GM12878 (cell line): Measurements from ENCODE around the gene SMG6. TPM values are rescaled to one million over a fixed set of nuclear protein-coding genes. Genes with fewer than 3 reads are reported as not detected.
A peak's percentile ranks its signal among the peaks of the same experiment; 100 is the strongest.

ENCODE experiments used
- CBX3 ChIP-seq: fragments of 200-600 bp; sonication (generic); IDR thresholded peaks from 2 replicates; pipeline ENCODE4 v1.6.1; 2016; ENCODE audit warnings: low read depth, borderline replicate concordance
- MYB ChIP-seq: fragments of 150-350 bp; IDR thresholded peaks from 2 replicates; pipeline ENCODE4 v1.6.1; 2014; ENCODE audit warnings: mild to moderate bottlenecking, low read depth, low read length, borderline replicate concordance
- POLR2AphosphoS2 ChIP-seq: IDR thresholded peaks from 2 replicates; pipeline ENCODE4 v1.6.1; 2011; ENCODE audit warnings: low read depth, mild to moderate bottlenecking, low read length, improper control_type of control experiment, moderate library complexity
- POLR2AphosphoS5 ChIP-seq: IDR thresholded peaks from 2 replicates; pipeline ENCODE4 v1.6.1; 2011; ENCODE audit warnings: mild to moderate bottlenecking, low read length, inconsistent platforms
- RCOR1 ChIP-seq: conservative IDR thresholded peaks from 2 replicates; pipeline ENCODE4 v1.6.1; 2012; ENCODE audit warnings: low read depth, low read length, improper control_type of control experiment
- RUNX3 ChIP-seq: IDR thresholded peaks from 2 replicates; pipeline ENCODE4 v1.6.1; 2012; ENCODE audit warnings: low read length, inconsistent platforms
- SMARCA5 ChIP-seq: fragments of 450-650 bp; IDR thresholded peaks from 2 replicates; pipeline ENCODE4 v1.6.1; 2017; ENCODE audit warnings: mild to moderate bottlenecking
- STAT3 ChIP-seq: IDR thresholded peaks from 2 replicates; pipeline ENCODE4 v1.6.1; 2011; ENCODE audit warnings: low read depth, low read length, improper control_type of control experiment
- SUPT20H ChIP-seq: IDR thresholded peaks from 2 replicates; pipeline ENCODE4 v1.6.1; 2011; ENCODE audit warnings: low read depth, mild to moderate bottlenecking, low read length, moderate library complexity, borderline replicate concordance; ENCODE audit not compliant: control insufficient read depth
- polyA plus RNA-seq, 11 experiments: library from polyadenylated mRNA; depleted of rRNA in 4 of 11; unstranded in 6 of 11; stranded (reverse) in 5 of 11; fragments of >200 nt; fragmentation: Nextera tagmentation in 4 of 11; fragmentation: Illumina TruSeq in 1 of 11; extraction: Ambion mirVana in 4 of 11; extraction: Trizol in 1 of 11; gene quantifications; 1 replicate in 1 of 11; 2 replicates in 10 of 11; pipeline versions ENCODE4 v1.2.1 to v1.2.3, GENCODE V29; 2011 to 2016; ENCODE audit warnings: inconsistent platforms in 2 of 11, missing spikeins in 2 of 11, low read depth in 1 of 11
- total RNA-seq, 4 experiments: library from RNA; depleted of rRNA in 3 of 4; stranded (reverse); fragments of >200 nt in 3 of 4; fragmentation: Illumina TruSeq in 1 of 4; extraction: Trizol in 1 of 4; gene quantifications; 2 replicates each; pipeline versions ENCODE4 v1.2.1 to v1.2.3, GENCODE V29; 2013 to 2021
- TF ChIP-seq, protein P1 (sequence below): IDR thresholded peaks from 2 replicates; pipeline ENCODE4 v1.6.1; 2011; ENCODE audit warnings: borderline replicate concordance, low read depth, mild to moderate bottlenecking, moderate library complexity, mixed read lengths, low read length; ENCODE audit not compliant: insufficient read depth; ENCODE audit errors: extremely low read length
- TF ChIP-seq, protein P2 (sequence below): fragments of 450-650 bp; IDR thresholded peaks from 2 replicates; pipeline ENCODE4 v1.6.1; 2018; ENCODE audit warnings: borderline replicate concordance, mild to moderate bottlenecking; ENCODE audit not compliant: partially characterized antibody
- TF ChIP-seq, protein P3 (sequence below): fragments of 450-650 bp; IDR thresholded peaks from 2 replicates; pipeline ENCODE4 v1.6.1; 2017; ENCODE audit warnings: borderline replicate concordance
- TF ChIP-seq, protein P4 (sequence below), 3 experiments: IDR thresholded peaks in 2 of 3; conservative IDR thresholded peaks in 1 of 3; 2 replicates each; pipeline ENCODE4 v1.5.1; 2011; ENCODE audit warnings: low read depth in 3 of 3, low read length in 3 of 3, mild to moderate bottlenecking in 3 of 3, control low read depth in 2 of 3, moderate library complexity in 2 of 3, inconsistent platforms in 1 of 3, mixed read lengths in 1 of 3; ENCODE audit not compliant: control insufficient read depth in 2 of 3, insufficient read depth in 1 of 3; ENCODE audit errors: extremely low read depth in 1 of 3
- TF ChIP-seq, protein P5 (sequence below): IDR thresholded peaks from 2 replicates; pipeline ENCODE4 v1.6.1; 2011; ENCODE audit warnings: borderline replicate concordance, low read depth, mild to moderate bottlenecking, moderate library complexity, low read length; ENCODE audit not compliant: insufficient read depth, poor library complexity, severe bottlenecking
- TF ChIP-seq, protein P6 (sequence below): IDR thresholded peaks from 2 replicates; pipeline ENCODE4 v1.6.1; 2012; ENCODE audit warnings: low read depth, low read length, improper control_type of control experiment

The SMG6 gene
- total and polyA plus RNA-seq, 10 of the 15 experiments (the other 5 are each of a cell fraction or from before 2014, with no cell fraction given) = 0.58 to 28.7 (median 15.7) TPM

DNA sequence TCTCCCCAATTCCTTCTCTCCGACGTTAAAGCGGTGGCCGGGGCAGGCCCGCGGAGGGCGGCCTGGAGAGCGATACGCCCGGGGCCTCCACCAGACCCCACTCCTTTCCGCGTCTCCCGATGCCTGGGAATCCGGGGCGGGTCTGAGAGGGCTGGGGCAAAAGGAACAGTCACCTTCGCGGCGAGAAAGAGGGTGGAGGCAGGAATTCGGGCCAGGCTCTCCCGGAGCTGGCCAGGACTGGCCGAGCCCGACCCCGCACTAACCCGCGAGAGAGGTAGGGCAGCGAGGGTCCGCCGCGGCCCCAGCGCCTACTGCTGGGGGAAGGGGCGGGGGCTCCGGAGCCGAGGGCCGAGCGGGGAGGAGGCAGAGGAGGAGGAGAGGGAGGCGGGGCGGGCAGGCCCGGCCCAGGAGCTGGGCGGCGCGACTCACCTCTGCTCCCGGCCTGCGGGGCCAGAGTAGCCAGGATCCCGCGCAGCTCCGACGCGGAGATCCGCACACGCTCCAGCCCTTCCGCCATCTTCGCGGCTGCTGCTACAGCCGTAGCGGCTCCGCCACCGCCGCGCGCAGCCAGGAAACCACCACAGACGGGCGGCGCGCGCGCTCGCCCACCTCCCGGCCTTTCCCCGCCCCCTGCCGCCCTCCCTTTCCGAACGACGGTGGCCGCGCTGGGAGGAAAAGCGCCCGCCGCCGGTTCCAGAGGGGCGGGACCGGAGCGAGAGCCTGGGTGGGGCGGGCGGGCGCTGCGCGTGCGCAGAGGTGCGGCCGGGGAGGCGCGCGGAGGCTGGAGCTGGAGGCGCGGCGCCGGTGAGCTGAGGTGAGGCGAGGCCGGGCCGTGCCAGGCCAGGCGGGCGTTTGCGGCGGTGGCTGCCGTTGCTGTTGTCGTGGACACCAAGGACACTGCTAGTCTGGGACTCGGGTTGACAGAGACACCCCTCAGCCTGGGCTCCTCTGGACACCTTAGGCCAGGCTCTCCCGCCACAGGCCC, at the start of gene SMG6, which contains the start of gene SRR (continued):
- TF ChIP-seq RUNX3 (peak; percentile 30; the same call in 1 of the 2 replicates), MYB (no peak), SMARCA5 (peak; percentile 94), STAT3 (no peak), CBX3 (no peak), POLR2AphosphoS5 (peak; percentile 79; the same call in 1 of the 2 replicates), RCOR1 (no peak), POLR2AphosphoS2 (no peak), SUPT20H (no peak)
- TF ChIP-seq, protein P1, sequence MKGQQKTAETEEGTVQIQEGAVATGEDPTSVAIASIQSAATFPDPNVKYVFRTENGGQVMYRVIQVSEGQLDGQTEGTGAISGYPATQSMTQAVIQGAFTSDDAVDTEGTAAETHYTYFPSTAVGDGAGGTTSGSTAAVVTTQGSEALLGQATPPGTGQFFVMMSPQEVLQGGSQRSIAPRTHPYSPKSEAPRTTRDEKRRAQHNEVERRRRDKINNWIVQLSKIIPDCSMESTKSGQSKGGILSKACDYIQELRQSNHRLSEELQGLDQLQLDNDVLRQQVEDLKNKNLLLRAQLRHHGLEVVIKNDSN = no peak
- TF ChIP-seq, protein P2, sequence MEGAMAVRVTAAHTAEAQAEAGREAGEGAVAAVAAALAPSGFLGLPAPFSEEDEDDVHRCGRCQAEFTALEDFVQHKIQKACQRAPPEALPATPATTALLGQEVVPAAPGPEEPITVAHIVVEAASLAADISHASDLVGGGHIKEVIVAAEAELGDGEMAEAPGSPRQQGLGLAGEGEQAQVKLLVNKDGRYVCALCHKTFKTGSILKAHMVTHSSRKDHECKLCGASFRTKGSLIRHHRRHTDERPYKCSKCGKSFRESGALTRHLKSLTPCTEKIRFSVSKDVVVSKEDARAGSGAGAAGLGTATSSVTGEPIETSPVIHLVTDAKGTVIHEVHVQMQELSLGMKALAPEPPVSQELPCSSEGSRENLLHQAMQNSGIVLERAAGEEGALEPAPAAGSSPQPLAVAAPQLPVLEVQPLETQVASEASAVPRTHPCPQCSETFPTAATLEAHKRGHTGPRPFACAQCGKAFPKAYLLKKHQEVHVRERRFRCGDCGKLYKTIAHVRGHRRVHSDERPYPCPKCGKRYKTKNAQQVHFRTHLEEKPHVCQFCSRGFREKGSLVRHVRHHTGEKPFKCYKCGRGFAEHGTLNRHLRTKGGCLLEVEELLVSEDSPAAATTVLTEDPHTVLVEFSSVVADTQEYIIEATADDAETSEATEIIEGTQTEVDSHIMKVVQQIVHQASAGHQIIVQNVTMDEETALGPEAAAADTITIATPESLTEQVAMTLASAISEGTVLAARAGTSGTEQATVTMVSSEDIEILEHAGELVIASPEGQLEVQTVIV = no peak
- TF ChIP-seq, protein P3, sequence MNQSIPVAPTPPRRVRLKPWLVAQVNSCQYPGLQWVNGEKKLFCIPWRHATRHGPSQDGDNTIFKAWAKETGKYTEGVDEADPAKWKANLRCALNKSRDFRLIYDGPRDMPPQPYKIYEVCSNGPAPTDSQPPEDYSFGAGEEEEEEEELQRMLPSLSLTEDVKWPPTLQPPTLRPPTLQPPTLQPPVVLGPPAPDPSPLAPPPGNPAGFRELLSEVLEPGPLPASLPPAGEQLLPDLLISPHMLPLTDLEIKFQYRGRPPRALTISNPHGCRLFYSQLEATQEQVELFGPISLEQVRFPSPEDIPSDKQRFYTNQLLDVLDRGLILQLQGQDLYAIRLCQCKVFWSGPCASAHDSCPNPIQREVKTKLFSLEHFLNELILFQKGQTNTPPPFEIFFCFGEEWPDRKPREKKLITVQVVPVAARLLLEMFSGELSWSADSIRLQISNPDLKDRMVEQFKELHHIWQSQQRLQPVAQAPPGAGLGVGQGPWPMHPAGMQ = no peak
- TF ChIP-seq, protein P4, sequence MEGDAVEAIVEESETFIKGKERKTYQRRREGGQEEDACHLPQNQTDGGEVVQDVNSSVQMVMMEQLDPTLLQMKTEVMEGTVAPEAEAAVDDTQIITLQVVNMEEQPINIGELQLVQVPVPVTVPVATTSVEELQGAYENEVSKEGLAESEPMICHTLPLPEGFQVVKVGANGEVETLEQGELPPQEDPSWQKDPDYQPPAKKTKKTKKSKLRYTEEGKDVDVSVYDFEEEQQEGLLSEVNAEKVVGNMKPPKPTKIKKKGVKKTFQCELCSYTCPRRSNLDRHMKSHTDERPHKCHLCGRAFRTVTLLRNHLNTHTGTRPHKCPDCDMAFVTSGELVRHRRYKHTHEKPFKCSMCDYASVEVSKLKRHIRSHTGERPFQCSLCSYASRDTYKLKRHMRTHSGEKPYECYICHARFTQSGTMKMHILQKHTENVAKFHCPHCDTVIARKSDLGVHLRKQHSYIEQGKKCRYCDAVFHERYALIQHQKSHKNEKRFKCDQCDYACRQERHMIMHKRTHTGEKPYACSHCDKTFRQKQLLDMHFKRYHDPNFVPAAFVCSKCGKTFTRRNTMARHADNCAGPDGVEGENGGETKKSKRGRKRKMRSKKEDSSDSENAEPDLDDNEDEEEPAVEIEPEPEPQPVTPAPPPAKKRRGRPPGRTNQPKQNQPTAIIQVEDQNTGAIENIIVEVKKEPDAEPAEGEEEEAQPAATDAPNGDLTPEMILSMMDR (IDR thresholded peaks at IDR 0.05 in 2 of 3, conservative IDR thresholded peaks at IDR 0.05 in 1 of 3; ENCODE audit: control insufficient read depth in 2 of 3, extremely low read depth in 1 of 3, insufficient read depth in 1 of 3, low read depth in 3 of 3, low read length in 3 of 3) = no peak
- TF ChIP-seq, protein P5, sequence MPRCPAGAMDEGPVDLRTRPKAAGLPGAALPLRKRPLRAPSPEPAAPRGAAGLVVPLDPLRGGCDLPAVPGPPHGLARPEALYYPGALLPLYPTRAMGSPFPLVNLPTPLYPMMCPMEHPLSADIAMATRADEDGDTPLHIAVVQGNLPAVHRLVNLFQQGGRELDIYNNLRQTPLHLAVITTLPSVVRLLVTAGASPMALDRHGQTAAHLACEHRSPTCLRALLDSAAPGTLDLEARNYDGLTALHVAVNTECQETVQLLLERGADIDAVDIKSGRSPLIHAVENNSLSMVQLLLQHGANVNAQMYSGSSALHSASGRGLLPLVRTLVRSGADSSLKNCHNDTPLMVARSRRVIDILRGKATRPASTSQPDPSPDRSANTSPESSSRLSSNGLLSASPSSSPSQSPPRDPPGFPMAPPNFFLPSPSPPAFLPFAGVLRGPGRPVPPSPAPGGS = no peak
- TF ChIP-seq, protein P6, sequence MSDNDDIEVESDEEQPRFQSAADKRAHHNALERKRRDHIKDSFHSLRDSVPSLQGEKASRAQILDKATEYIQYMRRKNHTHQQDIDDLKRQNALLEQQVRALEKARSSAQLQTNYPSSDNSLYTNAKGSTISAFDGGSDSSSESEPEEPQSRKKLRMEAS = no peak
